GM12865 (cell line): ENCODE data around the gene ANKRD62.

ENCODE experiments used
- DNase-seq: peaks from one replicate; pipeline ENCODE4 v3.0.0; 2010; ENCODE audit warnings: low read depth
- H3K4me3 ChIP-seq: 2 replicates; pipeline ENCODE4 v1.5.1; 2011; ENCODE audit warnings: mild to moderate bottlenecking, low read depth, low read length, control low read depth
- CTCF ChIP-seq: IDR thresholded peaks from 2 replicates; pipeline ENCODE4 v1.5.1; 2011; ENCODE audit warnings: low read length, control low read depth, low read depth, inconsistent platforms; ENCODE audit not compliant: insufficient read depth; ENCODE audit errors: missing control alignments

Gene ANKRD62

GRCh38 chr18:12093520-12094257 is at the start of gene ANKRD62:
Gene ANKRD62 (plus strand): TSS chr18:12093843. CDS start chr18:12094018, 175 bp downstream.
- no peak for TF ChIP-seq CTCF
- DNase-seq: no peak

GRCh38 chr18:12044591-12044990 is 49.1 kb upstream of the ANKRD62 start:
- H3K4me3 ChIP-seq: no peak overlapping the region
- DNase-seq: no peak
- TF ChIP-seq CTCF: no peak

More at GRCh38 chr18:12093520-12094257, at the start of gene ANKRD62:
- H3K4me3 ChIP-seq: no peak within 1 kb of the TSS

GRCh38 chr18:12046046-12046750 is 47.4 kb upstream of the ANKRD62 start:
- no peak for TF ChIP-seq CTCF
- H3K4me3 ChIP-seq: no peak overlapping the region
- no peak for DNase-seq

GRCh38 chr18:12046751-12047335 is 46.8 kb upstream of the ANKRD62 start:
- no peak overlapping the region for H3K4me3 ChIP-seq
- TF ChIP-seq CTCF: no peak
- DNase-seq: no peak

- H3K4me3 ChIP-seq: no peak overlapping the region
- no peak for DNase-seq
- TF ChIP-seq CTCF: no peak
Observed at GRCh38 chr18:12048010-12048826, 45.4 kb upstream of the ANKRD62 start.

- TF ChIP-seq CTCF: no peak
- H3K4me3 ChIP-seq: no peak overlapping the region
- no peak for DNase-seq
Observed at GRCh38 chr18:12048827-12049175, 44.8 kb upstream of the ANKRD62 start.
